ENCODE data around the gene PADI2.
A peak's percentile ranks its signal among the peaks of the same experiment; 100 is the strongest.

Gene PADI2

GRCh38 chr1:17136145-17136544 lies 16.9 kb upstream of the PADI2 start:
- Histone ChIP-seq H3K79me2 (ENCODE audit: control insufficient read depth, insufficient read depth, low read length) (no peaks in the 10 kb centered on the region), H4K8ac (ENCODE audit: low read depth, low read length) (no peak overlapping the region), H3K9ac (ENCODE audit: low read length) (no peak overlapping the region), H4K5ac (ENCODE audit: low read length) (no peak overlapping the region), H3K4me3 (ENCODE audit: low read length) (no peak overlapping the region), H3K4me2 (ENCODE audit: low read length) (no peak overlapping the region), H3K36me3 (ENCODE audit: control insufficient read depth, insufficient read depth, low read length) (no peaks in the 10 kb centered on the region), H3K23ac (ENCODE audit: low read length) (no peak overlapping the region), H2BK15ac (replicated peaks; ENCODE audit: low read depth) (no peak overlapping the region), H2BK5ac (ENCODE audit: low read length) (no peak overlapping the region), H3K18ac (ENCODE audit: low read length) (no peak overlapping the region), H3K79me1 (ENCODE audit: low read length) (no peaks in the 10 kb centered on the region), H3K27me3 (ENCODE audit: insufficient read depth, low read length, poor library complexity) (no peaks in the 10 kb centered on the region), H2AK5ac (ENCODE audit: low read length) (no peak overlapping the region), H3K56ac (ENCODE audit: low read length) (no peak overlapping the region), H2BK120ac (ENCODE audit: low read depth, low read length) (no peak overlapping the region), H3K4me1 (ENCODE audit: control insufficient read depth, low read depth, low read length) (no peaks in the 10 kb centered on the region), H3K27ac (ENCODE audit: low read depth, low read length) (no peak overlapping the region), H3K4ac (ENCODE audit: low read depth, low read length) (no peak overlapping the region)
- no CpG with 5 or more reads among the region's 13 CpGs for WGBS (ENCODE audit: extremely low coverage, insufficient coverage, low lambda C conversion rate)
- no peak for DNase-seq

- Histone ChIP-seq H2BK120ac (ENCODE audit: low read depth, low read length) (no peak overlapping the region), H4K5ac (ENCODE audit: low read length) (no peak overlapping the region), H3K9ac (ENCODE audit: low read length) (no peak overlapping the region), H3K23ac (ENCODE audit: low read length) (no peak overlapping the region), H3K79me2 (ENCODE audit: control insufficient read depth, insufficient read depth, low read length) (no peaks in the 10 kb centered on the region), H3K27ac (ENCODE audit: low read depth, low read length) (no peak overlapping the region), H3K4me2 (ENCODE audit: low read length) (no peak overlapping the region), H3K4ac (ENCODE audit: low read depth, low read length) (no peak overlapping the region), H3K18ac (ENCODE audit: low read length) (no peak overlapping the region), H4K8ac (ENCODE audit: low read depth, low read length) (no peak overlapping the region), H2BK15ac (replicated peaks; ENCODE audit: low read depth) (no peak overlapping the region), H3K4me3 (ENCODE audit: low read length) (no peak overlapping the region), H3K56ac (ENCODE audit: low read length) (no peak overlapping the region), H2BK5ac (ENCODE audit: low read length) (no peak overlapping the region), H2AK5ac (ENCODE audit: low read length) (no peak overlapping the region), H3K79me1 (ENCODE audit: low read length) (no peaks in the 10 kb centered on the region), H3K27me3 (ENCODE audit: insufficient read depth, low read length, poor library complexity) (no peaks in the 10 kb centered on the region), H3K4me1 (ENCODE audit: control insufficient read depth, low read depth, low read length) (no peaks in the 10 kb centered on the region), H3K36me3 (ENCODE audit: control insufficient read depth, insufficient read depth, low read length) (no peaks in the 10 kb centered on the region)
- DNase-seq = no peak
- no CpG with 5 or more reads among the region's 5 CpGs for WGBS (ENCODE audit: extremely low coverage, insufficient coverage, low lambda C conversion rate)
Measured at GRCh38 chr1:17135530-17135929, 16.3 kb upstream of the PADI2 start.

GRCh38 chr1:17134724-17135123 lies 15.5 kb upstream of the PADI2 start:
- Histone ChIP-seq H2BK15ac (replicated peaks; ENCODE audit: low read depth) (no peak overlapping the region), H3K27ac (ENCODE audit: low read depth, low read length) (no peak overlapping the region), H3K23ac (ENCODE audit: low read length) (no peak overlapping the region), H3K4me2 (ENCODE audit: low read length) (no peak overlapping the region), H3K9ac (ENCODE audit: low read length) (no peak overlapping the region), H3K18ac (ENCODE audit: low read length) (no peak overlapping the region), H3K27me3 (ENCODE audit: insufficient read depth, low read length, poor library complexity) (no peaks in the 10 kb centered on the region), H3K36me3 (ENCODE audit: control insufficient read depth, insufficient read depth, low read length) (no peaks in the 10 kb centered on the region), H4K5ac (ENCODE audit: low read length) (no peak overlapping the region), H3K4me1 (ENCODE audit: control insufficient read depth, low read depth, low read length) (no peaks in the 10 kb centered on the region), H3K79me2 (ENCODE audit: control insufficient read depth, insufficient read depth, low read length) (no peaks in the 10 kb centered on the region), H3K56ac (ENCODE audit: low read length) (no peak overlapping the region), H3K4ac (ENCODE audit: low read depth, low read length) (no peak overlapping the region), H2AK5ac (ENCODE audit: low read length) (no peak overlapping the region), H2BK5ac (ENCODE audit: low read length) (no peak overlapping the region), H2BK120ac (ENCODE audit: low read depth, low read length) (no peak overlapping the region), H3K79me1 (ENCODE audit: low read length) (no peaks in the 10 kb centered on the region), H3K4me3 (ENCODE audit: low read length) (no peak overlapping the region), H4K8ac (ENCODE audit: low read depth, low read length) (no peak overlapping the region)
- no CpG with 5 or more reads among the region's 7 CpGs for WGBS (ENCODE audit: extremely low coverage, insufficient coverage, low lambda C conversion rate)
- DNase-seq = no peak

GRCh38 chr1:17134034-17134433 lies 14.8 kb upstream of the PADI2 start:
- no peak overlapping the region for H3K4me3 ChIP-seq (ENCODE audit: low read length)
- no peak overlapping the region for H3K9ac ChIP-seq (ENCODE audit: low read length)
- no peak overlapping the region for H3K56ac ChIP-seq (ENCODE audit: low read length)
- no peak overlapping the region for H4K8ac ChIP-seq (ENCODE audit: low read depth, low read length)
- H3K79me1 ChIP-seq (ENCODE audit: low read length) = no peaks in the 10 kb centered on the region
- H2BK5ac ChIP-seq (ENCODE audit: low read length) = no peak overlapping the region
- H4K5ac ChIP-seq (ENCODE audit: low read length) = no peak overlapping the region
- no peak for DNase-seq
- H2AK5ac ChIP-seq (ENCODE audit: low read length) = no peak overlapping the region
- H3K36me3 ChIP-seq (ENCODE audit: control insufficient read depth, insufficient read depth, low read length) = no peaks in the 10 kb centered on the region
- no peak overlapping the region for H3K23ac ChIP-seq (ENCODE audit: low read length)
- H3K4me1 ChIP-seq (ENCODE audit: control insufficient read depth, low read depth, low read length) = no peaks in the 10 kb centered on the region
- H3K4ac ChIP-seq (ENCODE audit: low read depth, low read length) = no peak overlapping the region
- no CpG with 5 or more reads among the region's 4 CpGs for WGBS (ENCODE audit: extremely low coverage, insufficient coverage, low lambda C conversion rate)
- H3K27ac ChIP-seq (ENCODE audit: low read depth, low read length) = no peak overlapping the region
- H3K4me2 ChIP-seq (ENCODE audit: low read length) = no peak overlapping the region
- H3K79me2 ChIP-seq (ENCODE audit: control insufficient read depth, insufficient read depth, low read length) = no peaks in the 10 kb centered on the region
- no peak overlapping the region for H2BK120ac ChIP-seq (ENCODE audit: low read depth, low read length)
- H2BK15ac ChIP-seq (replicated peaks; ENCODE audit: low read depth) = no peak overlapping the region
- H3K18ac ChIP-seq (ENCODE audit: low read length) = no peak overlapping the region
- H3K27me3 ChIP-seq (ENCODE audit: insufficient read depth, low read length, poor library complexity) = no peaks in the 10 kb centered on the region

GRCh38 chr1:17130138-17130635 lies 10.9 kb upstream of the PADI2 start:
- DNase-seq = no peak
- H4K5ac ChIP-seq (ENCODE audit: low read length) = no peak overlapping the region
- no peak overlapping the region for H3K4me2 ChIP-seq (ENCODE audit: low read length)
- H3K4me1 ChIP-seq (ENCODE audit: control insufficient read depth, low read depth, low read length) = no peaks in the 10 kb centered on the region
- no peak overlapping the region for H3K4ac ChIP-seq (ENCODE audit: low read depth, low read length)
- no peaks in the 10 kb centered on the region for H3K79me1 ChIP-seq (ENCODE audit: low read length)
- WGBS (ENCODE audit: extremely low coverage, insufficient coverage, low lambda C conversion rate) = no CpG with 5 or more reads among the region's 3 CpGs
- H3K27me3 ChIP-seq (ENCODE audit: insufficient read depth, low read length, poor library complexity) = no peaks in the 10 kb centered on the region
- no peak overlapping the region for H2BK15ac ChIP-seq (replicated peaks; ENCODE audit: low read depth)
- no peak overlapping the region for H2BK120ac ChIP-seq (ENCODE audit: low read depth, low read length)
- no peak overlapping the region for H3K9ac ChIP-seq (ENCODE audit: low read length)
- H3K27ac ChIP-seq (ENCODE audit: low read depth, low read length) = no peak overlapping the region
- no peak overlapping the region for H3K56ac ChIP-seq (ENCODE audit: low read length)
- H3K4me3 ChIP-seq (ENCODE audit: low read length) = no peak overlapping the region
- H3K23ac ChIP-seq (ENCODE audit: low read length) = no peak overlapping the region
- H2AK5ac ChIP-seq (ENCODE audit: low read length) = no peak overlapping the region
- no peak overlapping the region for H3K18ac ChIP-seq (ENCODE audit: low read length)
- no peaks in the 10 kb centered on the region for H3K36me3 ChIP-seq (ENCODE audit: control insufficient read depth, insufficient read depth, low read length)
- no peaks in the 10 kb centered on the region for H3K79me2 ChIP-seq (ENCODE audit: control insufficient read depth, insufficient read depth, low read length)
- H2BK5ac ChIP-seq (ENCODE audit: low read length) = no peak overlapping the region
- H4K8ac ChIP-seq (ENCODE audit: low read depth, low read length) = no peak overlapping the region

- peak; percentile 83 for DNase-seq
- Histone ChIP-seq H3K4me3 (ENCODE audit: low read length) (no peak overlapping the region), H3K79me2 (ENCODE audit: control insufficient read depth, insufficient read depth, low read length) (no peaks in the 10 kb centered on the region), H2AK5ac (ENCODE audit: low read length) (no peak overlapping the region), H2BK5ac (ENCODE audit: low read length) (no peak overlapping the region), H4K8ac (ENCODE audit: low read depth, low read length) (no peak overlapping the region), H3K56ac (ENCODE audit: low read length) (no peak overlapping the region), H4K5ac (ENCODE audit: low read length) (no peak overlapping the region), H3K27ac (ENCODE audit: low read depth, low read length) (no peak overlapping the region), H3K9ac (ENCODE audit: low read length) (no peak overlapping the region), H3K4me2 (ENCODE audit: low read length) (no peak overlapping the region), H3K4ac (ENCODE audit: low read depth, low read length) (no peak overlapping the region), H3K18ac (ENCODE audit: low read length) (no peak overlapping the region), H2BK15ac (replicated peaks; ENCODE audit: low read depth) (no peak overlapping the region), H3K27me3 (ENCODE audit: insufficient read depth, low read length, poor library complexity) (no peaks in the 10 kb centered on the region), H3K36me3 (ENCODE audit: control insufficient read depth, insufficient read depth, low read length) (no peaks in the 10 kb centered on the region), H3K23ac (ENCODE audit: low read length) (no peak overlapping the region), H2BK120ac (ENCODE audit: low read depth, low read length) (no peak overlapping the region), H3K79me1 (ENCODE audit: low read length) (no peaks in the 10 kb centered on the region), H3K4me1 (ENCODE audit: control insufficient read depth, low read depth, low read length) (no peaks in the 10 kb centered on the region)
- WGBS (ENCODE audit: extremely low coverage, insufficient coverage, low lambda C conversion rate) = no CpG with 5 or more reads among the region's 5 CpGs
Measured at GRCh38 chr1:17128361-17128760, 9.1 kb upstream of the PADI2 start.

Data from mesendoderm (in vitro differentiated cells).